ENCODE results near the gene ZNF497.
A peak's percentile ranks its signal among the peaks of the same experiment; 100 is the strongest.
"Not testable (repeated sequence)": the region's sequence is repeated elsewhere in the genome, so short reads cannot be mapped to it uniquely, and the experiment has no call there.

Gene ZNF497

GRCh38 chr19:58362272-58362994 lies at the start of gene ZNF497:
Gene ZNF497, minus strand, starts transcription at chr19:58362751. Its CDS starts 5,116 bp downstream, at chr19:58357635.
- DNase-seq (ENCODE audit: low read depth in 1 of 2, low spot score in 1 of 2): peak; percentile 90 to 94

DNA sequence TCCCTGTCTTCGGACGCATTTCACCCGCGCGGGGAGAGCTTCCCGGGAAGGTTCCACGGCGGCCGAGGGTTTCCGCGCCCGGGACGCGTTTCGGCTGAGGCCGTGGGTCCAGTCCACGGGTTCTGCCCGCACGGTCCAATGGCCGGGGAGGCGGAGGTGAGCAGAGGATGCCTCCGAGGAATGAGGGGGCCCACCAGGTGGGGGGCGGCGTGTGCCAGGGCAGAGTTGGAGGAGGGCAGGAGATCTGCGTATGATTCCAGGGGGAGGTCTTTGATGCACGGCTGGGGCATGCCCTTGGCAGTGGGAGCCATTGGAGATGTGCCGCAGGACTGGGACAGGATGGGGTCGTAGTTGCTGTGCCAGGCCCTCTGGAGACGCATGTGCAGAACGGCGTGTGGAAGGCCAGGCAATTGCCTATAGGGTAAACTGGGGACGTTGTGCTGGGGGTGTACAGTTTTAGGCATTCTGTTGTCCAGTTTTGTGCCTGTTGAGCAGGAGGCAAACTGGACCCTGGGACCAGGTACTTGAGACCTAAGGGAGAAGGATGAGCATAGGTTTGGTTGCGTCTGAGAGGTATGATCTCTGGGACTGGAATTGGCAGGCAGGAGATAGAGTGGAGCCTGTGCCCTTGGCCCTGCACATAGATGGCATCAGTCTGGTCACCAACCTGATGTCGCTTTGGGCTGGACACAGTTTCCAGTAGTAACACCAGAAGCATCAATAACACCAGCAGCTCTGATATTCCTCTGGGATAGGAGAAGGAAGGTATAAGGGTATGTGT lies 46.6 kb upstream of the ZNF497 start:
- no peak for DNase-seq (ENCODE audit: low read depth in 1 of 2, low spot score in 1 of 2)

- peak; percentile 90 to 93 for DNase-seq (ENCODE audit: low read depth in 1 of 2, low spot score in 1 of 2)
Observed at GRCh38 chr19:58408152-58409009, 45.8 kb upstream of the ZNF497 start, which contains the start of gene ZNF584. Gene ZNF584, plus strand, starts transcription at chr19:58408649. Its CDS starts 499 bp downstream, at chr19:58409148.

GRCh38 chr19:58407658-58408151 lies 45.2 kb upstream of the ZNF497 start:
- no peak for DNase-seq (ENCODE audit: low read depth in 1 of 2, low spot score in 1 of 2)

- DNase-seq (ENCODE audit: low read depth in 1 of 2, low spot score in 1 of 2): no peak
Observed at GRCh38 chr19:58406818-58407657, 44.5 kb upstream of the ZNF497 start.

GRCh38 chr19:58403920-58404478 lies 41.4 kb upstream of the ZNF497 start:
- DNase-seq (ENCODE audit: low read depth in 1 of 2, low spot score in 1 of 2): not testable (repeated sequence)

DNA sequence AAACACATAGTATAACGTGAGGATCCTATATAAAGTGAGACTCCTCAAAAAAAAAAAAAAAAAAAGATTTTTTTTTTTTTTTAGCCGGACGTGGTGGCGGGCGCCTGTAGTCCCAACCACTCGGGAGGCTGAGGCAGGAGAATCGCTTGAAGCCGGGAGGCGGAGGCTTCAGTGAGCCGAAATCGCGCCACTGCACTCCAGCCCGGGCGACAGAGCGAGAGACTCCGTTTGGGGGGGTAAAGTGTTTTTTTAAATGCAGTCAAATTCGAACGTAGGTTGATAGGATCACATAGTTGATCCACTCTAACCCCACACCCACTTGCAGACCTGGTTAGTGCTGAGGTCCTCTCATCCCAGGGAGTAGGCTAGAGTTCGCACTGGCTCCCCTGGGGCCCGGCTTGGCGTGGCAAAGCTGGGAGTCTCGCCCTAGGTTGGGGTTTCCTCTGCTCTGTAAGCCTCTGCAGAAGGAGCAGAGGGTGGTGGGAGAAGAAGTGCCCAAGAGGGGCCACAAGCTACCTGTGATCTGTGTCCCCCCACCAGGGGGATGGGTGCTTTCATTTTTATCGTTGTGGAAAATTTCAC lies 39.4 kb upstream of the ZNF497 start:
- DNase-seq (ENCODE audit: low read depth in 1 of 2, low spot score in 1 of 2): no peak

DNA sequence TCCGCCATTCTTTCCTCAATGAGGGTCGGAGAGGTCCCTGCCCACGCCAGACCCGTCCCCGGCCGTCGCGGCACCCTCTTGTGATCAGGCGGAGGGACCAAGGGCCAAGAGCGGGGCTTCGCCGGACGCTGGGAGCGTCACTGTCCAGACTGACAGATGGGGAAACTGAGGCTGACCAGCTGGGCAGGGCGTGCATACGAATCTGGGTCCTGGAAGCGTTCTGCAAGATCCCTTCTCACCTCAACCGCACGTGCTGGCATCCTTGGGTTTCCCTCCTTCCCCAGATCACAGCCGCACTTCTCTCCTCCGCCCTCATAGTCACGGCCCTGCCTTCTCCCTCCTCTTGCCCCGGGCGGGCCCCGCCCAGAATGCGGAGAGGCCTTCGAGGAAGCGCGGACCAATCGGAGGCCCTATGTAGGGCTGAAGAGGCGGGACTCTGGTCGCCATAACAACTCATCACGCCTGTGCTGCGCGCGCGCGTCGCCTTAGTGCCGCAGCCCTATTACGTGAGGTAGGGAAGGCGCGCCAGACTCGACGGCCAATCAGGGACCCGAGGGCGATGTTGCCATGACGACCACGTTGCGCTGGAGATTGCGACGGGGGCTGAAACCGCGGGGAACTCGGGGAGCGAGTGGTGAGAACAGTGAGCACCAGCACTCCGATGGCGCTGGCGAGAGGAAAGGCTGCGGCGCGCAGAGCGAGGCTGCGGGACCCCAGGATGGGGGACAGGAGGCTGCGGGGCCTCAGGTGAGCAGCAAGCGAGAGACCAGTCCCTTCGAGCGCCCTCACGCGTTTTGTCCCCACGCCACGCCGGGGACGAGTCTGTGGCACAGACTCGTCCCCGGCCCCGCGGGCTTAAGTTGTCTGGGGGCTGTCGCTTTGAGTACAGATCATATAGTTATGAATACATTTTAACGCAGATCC lies 38.6 kb upstream of the ZNF497 start:
- DNase-seq (ENCODE audit: low read depth in 1 of 2, low spot score in 1 of 2): peak; percentile 95 to 99

- DNase-seq (ENCODE audit: low read depth in 1 of 2, low spot score in 1 of 2): no peak
Observed at GRCh38 chr19:58400316-58400915, 37.9 kb upstream of the ZNF497 start.

GRCh38 chr19:58399903-58400302 lies 37.4 kb upstream of the ZNF497 start:
- no peak for DNase-seq (ENCODE audit: low read depth in 1 of 2, low spot score in 1 of 2)

DNA sequence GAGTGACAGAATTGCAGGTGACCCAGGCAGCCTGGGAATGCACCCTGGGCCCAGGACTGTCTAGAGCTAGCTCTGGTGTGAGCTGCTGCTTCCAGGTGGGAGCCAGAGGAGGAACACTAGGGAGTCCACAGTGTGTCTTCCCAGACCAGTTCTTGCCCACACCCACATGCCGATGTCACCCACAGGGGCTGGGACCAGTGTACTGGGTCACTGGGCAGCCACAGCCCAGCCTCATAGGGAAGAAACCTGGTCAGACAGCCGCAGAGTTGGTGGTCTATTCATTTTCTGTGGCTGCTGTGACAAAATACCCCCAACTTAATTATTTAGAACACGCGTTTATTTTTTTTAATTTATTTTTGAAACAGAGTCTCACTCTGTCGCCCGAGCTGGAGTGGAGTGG lies 36.0 kb upstream of the ZNF497 start:
- no peak for DNase-seq (ENCODE audit: low read depth in 1 of 2, low spot score in 1 of 2)

- no peak for DNase-seq (ENCODE audit: low read depth in 1 of 2, low spot score in 1 of 2)
Observed at GRCh38 chr19:58398087-58398486, 35.5 kb upstream of the ZNF497 start.

GRCh38 chr19:58397533-58398037 lies 35.0 kb upstream of the ZNF497 start:
- no peak for DNase-seq (ENCODE audit: low read depth in 1 of 2, low spot score in 1 of 2)

GRCh38 chr19:58396691-58397532 lies 34.4 kb upstream of the ZNF497 start:
- DNase-seq (ENCODE audit: low read depth in 1 of 2, low spot score in 1 of 2): no peak

DNA sequence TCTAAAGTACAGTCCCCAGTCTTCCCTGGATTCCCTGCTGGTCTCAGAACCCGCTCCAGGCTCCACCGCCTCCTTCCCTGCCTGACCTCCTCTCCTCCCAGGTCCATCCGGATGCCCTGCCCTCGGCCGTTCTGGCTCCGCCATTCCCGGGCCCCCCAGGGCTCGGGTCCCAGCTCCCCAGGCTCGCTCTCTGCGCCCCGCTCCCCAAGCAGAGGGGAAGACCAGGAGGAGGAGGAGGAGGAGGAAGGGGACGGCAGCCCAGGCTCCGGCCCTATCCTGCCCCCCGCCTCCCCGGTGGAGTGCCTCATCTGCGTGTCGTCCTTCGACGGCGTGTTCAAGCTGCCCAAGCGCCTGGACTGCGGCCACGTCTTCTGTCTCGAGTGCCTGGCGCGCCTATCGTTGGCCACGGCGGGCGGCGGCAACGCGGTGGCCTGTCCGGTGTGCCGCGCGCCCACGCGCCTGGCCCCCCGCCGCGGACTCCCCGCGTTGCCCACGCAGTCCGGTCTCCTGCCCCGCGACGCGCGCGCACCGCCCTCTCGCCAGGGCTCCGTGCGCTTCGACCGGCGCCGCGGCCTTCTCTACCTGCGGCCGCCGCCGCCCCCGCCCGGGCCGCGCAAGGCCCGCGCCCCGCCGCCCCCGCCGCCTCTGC lies 33.6 kb upstream of the ZNF497 start:
- DNase-seq (ENCODE audit: low read depth in 1 of 2, low spot score in 1 of 2): no peak

DNA sequence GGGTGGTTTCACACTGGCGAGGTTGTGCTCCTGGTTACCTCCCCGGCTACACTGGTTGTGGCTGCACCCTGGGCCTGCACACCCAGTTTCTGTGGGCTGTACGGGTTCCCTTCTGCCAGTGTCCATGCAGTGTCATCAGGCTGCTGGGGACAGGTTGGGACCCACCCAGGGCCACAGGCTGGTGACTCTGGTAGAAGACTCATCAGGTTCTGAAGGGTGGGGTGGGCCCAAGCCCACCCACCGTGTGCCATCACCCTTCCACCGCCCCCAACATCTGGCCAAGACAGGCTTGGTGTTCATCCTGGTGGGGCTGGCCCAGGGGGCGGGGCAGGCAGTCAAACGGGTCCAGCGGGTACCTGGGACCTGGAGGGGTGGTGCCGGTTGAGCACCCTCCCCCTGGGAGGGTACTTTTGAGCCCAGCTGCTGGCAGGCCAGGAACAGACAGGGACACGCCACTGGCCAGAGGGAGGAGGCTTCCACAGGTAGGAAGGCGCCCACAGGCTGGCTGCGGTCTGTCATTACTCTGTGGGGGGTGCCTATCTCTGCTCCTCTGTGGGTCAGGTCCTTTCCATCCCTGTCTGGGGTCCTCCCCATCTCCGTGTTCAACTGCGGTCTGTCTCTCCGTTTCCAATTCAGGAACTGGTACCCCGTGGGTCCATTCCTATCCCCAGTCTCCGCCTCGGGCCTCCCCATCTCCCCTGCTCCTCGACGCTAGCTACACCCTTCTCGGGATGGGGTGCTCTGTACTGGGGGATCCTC lies 32.8 kb upstream of the ZNF497 start, which contains the start of gene RNF225:
RNF225 (plus strand) TSS at position 437 of the 759 bp plus-strand sequence. CDS start 434 bp downstream, outside the sequence.
- no peak for DNase-seq (ENCODE audit: low read depth in 1 of 2, low spot score in 1 of 2)
